Left lung (tissue), 10 donors: ENCODE data around the gene PTGES3. TPM values are rescaled to one million over a fixed set of nuclear protein-coding genes. Genes with fewer than 3 reads are reported as not detected.

Source experiments
- ATAC-seq: fragments of 200-7000 bp; cut with Tn5 transposase; one replicate; pipeline ENCODE4 v1.9.1; 2020; ENCODE audit warnings: moderate library complexity
- DNase-seq, 4 donors: peaks; one replicate each; pipeline ENCODE4 v3.0.0-alpha.2; 2013 to 2020
- H3K27ac ChIP-seq, 2 donors: fragments of 200-600 bp; sonication (generic) in 1 of 2; one replicate each; pipeline versions ENCODE4 v1.5.0 to v1.8.0; 2020 to 2021
- H3K27me3 ChIP-seq, 2 donors: fragments of 200-600 bp; sonication (generic) in 1 of 2; one replicate each; pipeline versions ENCODE4 v1.5.0 to v1.8.0; 2020 to 2021
- H3K36me3 ChIP-seq, 2 donors: fragments of 200-600 bp; sonication (generic) in 1 of 2; one replicate each; pipeline versions ENCODE4 v1.5.0 to v1.8.0; 2020 to 2021
- H3K4me1 ChIP-seq, 2 donors: fragments of 200-600 bp; one replicate each; pipeline ENCODE4 v1.8.0; 2021
- H3K4me3 ChIP-seq, 2 donors: fragments of 200-600 bp; sonication (generic) in 1 of 2; one replicate each; pipeline versions ENCODE4 v1.5.0 to v1.8.0; 2020 to 2021; ENCODE audit warnings: mild to moderate bottlenecking in 1 of 2
- H3K9me3 ChIP-seq, 2 donors: fragments of 200-600 bp; sonication (generic) in 1 of 2; one replicate each; pipeline versions ENCODE4 v1.5.0 to v1.8.0; 2020 to 2021
- intact Hi-C, 2 donors: fragments of 100-400 bp; cut with DNase I; formaldehyde crosslinking; loops; one replicate each; pipeline versions ENCODE4 v1.11.2 to v1.14.2; 2022
- polyA plus RNA-seq, 6 donors: library from polyadenylated mRNA; unstranded; fragments of 120-200 nt; gene quantifications; one replicate each; pipeline ENCODE4 v1.2.1, GENCODE V29; 2013; ENCODE audit not compliant: insufficient read length in 6 of 6
- total RNA-seq, 2 donors: library from RNA; stranded (reverse); fragmentation: NEBNext Ultra II Directional; extraction: Animal tissue kit (Norgen Biotek cat#: 25700); gene quantifications; one replicate each; pipeline ENCODE4 v1.2.1, GENCODE V29; 2021
- TF ChIP-seq, protein P1 (sequence below), 2 donors: fragments of 200-600 bp; sonication (generic) in 1 of 2; IDR thresholded peaks; one replicate each; pipeline versions ENCODE4 v1.5.0 to v1.8.0; 2021; ENCODE audit warnings: antibody characterized with exemption in 2 of 2
- donor health status: DM: no; HTN: yes; CAD: no.
- donor health status: DM: no; HTN: no; CAD: no.

PTGES3 gene
- total and polyA plus RNA-seq, 8 donors, result 164 to 303 (median 267) TPM

DNA sequence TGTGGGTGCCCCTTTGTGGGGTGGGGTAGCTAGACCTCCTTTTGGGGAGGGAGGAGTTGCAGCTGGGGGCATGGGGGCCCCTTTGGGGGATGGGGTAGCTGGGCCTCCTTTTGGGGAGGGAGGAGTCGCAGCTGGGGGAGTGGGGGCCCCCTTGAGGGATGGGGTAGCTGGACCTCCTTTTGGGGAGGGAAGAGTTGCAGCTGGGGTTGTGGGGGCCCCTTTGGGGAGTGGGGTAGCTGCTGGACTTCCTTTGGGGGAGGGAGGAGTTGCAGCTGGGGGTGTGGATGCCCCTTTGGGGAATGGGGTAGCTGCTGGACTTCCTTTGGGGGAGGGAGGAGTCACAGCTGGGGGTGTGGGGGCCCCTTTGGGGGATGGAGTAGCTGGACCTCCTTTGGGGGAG, 30.1 kb upstream of the PTGES3 start:
- Histone ChIP-seq H3K36me3 (peaks cover 10 to 70% of the 10 kb centered on the region in 2 donors), H3K27ac (no peak overlapping the region), H3K27me3 (no peaks in the 10 kb centered on the region), H3K9me3 (no peaks in the 10 kb centered on the region), H3K4me3 (no peak overlapping the region), H3K4me1 (peaks cover 14 to 84% of the 10 kb centered on the region in 2 donors)
- no peak for ATAC-seq
- intact Hi-C loops, result no loop called here
- DNase-seq, result peak in 1 of 4 donors; percentile 15
- TF ChIP-seq, protein P1, sequence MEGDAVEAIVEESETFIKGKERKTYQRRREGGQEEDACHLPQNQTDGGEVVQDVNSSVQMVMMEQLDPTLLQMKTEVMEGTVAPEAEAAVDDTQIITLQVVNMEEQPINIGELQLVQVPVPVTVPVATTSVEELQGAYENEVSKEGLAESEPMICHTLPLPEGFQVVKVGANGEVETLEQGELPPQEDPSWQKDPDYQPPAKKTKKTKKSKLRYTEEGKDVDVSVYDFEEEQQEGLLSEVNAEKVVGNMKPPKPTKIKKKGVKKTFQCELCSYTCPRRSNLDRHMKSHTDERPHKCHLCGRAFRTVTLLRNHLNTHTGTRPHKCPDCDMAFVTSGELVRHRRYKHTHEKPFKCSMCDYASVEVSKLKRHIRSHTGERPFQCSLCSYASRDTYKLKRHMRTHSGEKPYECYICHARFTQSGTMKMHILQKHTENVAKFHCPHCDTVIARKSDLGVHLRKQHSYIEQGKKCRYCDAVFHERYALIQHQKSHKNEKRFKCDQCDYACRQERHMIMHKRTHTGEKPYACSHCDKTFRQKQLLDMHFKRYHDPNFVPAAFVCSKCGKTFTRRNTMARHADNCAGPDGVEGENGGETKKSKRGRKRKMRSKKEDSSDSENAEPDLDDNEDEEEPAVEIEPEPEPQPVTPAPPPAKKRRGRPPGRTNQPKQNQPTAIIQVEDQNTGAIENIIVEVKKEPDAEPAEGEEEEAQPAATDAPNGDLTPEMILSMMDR (IDR thresholded peaks at IDR 0.05), result no peak

DNA sequence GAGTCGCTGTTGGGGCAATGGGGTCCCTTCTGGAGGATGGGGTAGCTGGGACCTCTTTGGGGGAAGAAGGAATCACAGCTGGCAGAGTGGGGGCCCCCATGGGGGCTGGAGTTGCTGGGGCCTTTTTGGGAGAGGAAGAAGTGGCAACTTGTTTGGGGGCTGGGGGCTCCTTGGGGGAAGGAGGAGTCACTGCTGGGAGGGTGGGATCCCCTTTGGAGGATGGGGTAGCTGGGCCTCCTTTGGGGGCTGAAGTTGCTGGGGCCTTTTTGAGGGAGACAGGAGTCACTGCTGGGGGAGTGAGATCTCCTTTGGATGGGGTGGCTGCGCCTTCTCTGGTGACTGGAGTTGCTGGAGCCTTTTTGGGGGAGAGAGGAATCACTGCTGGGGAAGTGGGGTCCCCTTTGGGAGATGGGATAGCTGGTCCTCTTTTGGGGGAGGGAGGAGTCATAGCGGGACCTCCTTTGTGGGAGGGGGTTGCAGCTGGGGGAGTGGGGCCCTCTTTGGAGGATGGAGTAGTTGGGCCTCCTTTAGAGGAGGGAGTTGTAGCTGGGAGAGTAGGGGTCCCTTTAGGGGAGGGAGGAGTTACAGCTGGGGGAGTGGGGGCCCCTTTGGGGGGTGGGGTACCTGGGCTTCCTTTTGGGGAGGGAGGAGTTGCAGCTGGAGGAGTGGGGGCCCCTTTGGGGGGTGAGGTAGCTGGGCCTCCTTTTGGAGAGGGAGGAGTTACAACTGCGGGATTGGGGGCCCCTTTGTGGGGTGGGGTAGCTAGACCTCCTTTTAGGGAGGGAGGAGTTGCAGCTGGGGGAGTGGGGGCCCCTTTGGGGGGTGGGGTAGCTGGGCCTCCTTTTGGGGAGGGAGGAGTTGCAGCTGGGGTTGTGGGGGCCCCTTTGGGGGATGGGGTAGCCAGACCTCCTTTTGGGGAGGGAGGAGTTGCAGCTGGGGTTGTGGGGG, 29.1 kb upstream of the PTGES3 start:
- DNase-seq, result peak in 1 of 4 donors; percentile 31
- H3K27me3 ChIP-seq, result no peaks in the 10 kb centered on the region
- peaks cover 5 to 75% of the 10 kb centered on the region in 2 donors for H3K4me1 ChIP-seq
- no peak overlapping the region for H3K27ac ChIP-seq
- no peak overlapping the region for H3K4me3 ChIP-seq
- no peaks in the 10 kb centered on the region for H3K9me3 ChIP-seq
- intact Hi-C loops, result no loop called here
- peaks cover 10 to 73% of the 10 kb centered on the region in 2 donors for H3K36me3 ChIP-seq
- TF ChIP-seq, protein P1 (IDR thresholded peaks at IDR 0.05), result no peak
- ATAC-seq, result no peak

DNA sequence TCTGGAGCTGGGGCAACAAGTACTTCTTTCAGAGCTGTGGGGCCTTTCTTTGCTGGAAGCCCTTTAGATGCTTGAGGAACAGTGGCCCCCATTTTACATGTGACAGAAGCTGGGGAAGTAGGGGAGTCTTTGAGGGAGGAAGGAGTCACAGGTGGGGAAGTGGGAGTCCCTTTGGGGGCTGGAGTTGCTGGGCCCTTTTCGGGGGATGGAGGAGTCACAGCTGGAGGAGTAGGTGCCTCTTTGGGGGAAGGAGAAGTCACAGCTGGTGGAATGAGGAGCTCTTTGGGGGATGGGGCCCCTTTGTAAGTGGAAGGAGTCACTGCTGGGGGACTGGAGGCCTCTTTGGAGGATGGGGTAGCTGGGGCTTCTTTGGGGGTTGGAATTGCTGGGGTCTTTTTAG, 28.4 kb upstream of the PTGES3 start:
- ATAC-seq (no peak), DNase-seq (no peak)
- peaks cover 10 to 76% of the 10 kb centered on the region in 2 donors for H3K36me3 ChIP-seq
- TF ChIP-seq, protein P1 (IDR thresholded peaks at IDR 0.05), result no peak
- H3K9me3 ChIP-seq, result no peaks in the 10 kb centered on the region
- H3K27ac ChIP-seq, result no peak overlapping the region
- H3K27me3 ChIP-seq, result no peaks in the 10 kb centered on the region
- intact Hi-C loops, result no loop called here
- peaks cover 0 to 67% of the 10 kb centered on the region in 2 donors for H3K4me1 ChIP-seq
- H3K4me3 ChIP-seq, result no peak overlapping the region

DNA sequence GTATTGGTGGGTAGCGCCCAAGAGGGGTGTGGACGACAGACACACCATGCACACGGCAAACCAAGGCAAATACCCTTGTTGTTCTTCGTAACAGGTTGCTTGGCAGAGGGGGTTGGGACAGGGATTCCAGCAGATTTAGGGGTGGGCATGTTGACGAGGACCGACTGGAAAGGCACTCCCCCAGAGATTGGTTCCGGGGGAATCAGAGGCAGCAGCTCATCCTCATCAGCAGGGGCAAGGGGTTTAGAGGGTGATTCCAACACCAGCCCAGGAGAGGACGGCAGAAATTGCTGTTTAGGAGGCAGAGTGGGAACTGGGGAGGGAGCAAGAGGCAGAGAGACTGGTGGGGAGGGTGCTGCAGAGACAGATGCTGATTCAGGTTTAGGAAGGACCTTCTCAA, 27.7 kb upstream of the PTGES3 start:
- Histone ChIP-seq H3K36me3 (peaks cover 10 to 80% of the 10 kb centered on the region in 2 donors), H3K27ac (no peak overlapping the region), H3K4me1 (peaks cover 0 to 61% of the 10 kb centered on the region in 2 donors), H3K27me3 (no peaks in the 10 kb centered on the region), H3K9me3 (no peaks in the 10 kb centered on the region), H3K4me3 (no peak overlapping the region)
- TF ChIP-seq, protein P1 (IDR thresholded peaks at IDR 0.05), result no peak
- intact Hi-C loops, result no loop called here
- no peak for ATAC-seq
- peak in 1 of 4 donors; percentile 24 for DNase-seq

DNA sequence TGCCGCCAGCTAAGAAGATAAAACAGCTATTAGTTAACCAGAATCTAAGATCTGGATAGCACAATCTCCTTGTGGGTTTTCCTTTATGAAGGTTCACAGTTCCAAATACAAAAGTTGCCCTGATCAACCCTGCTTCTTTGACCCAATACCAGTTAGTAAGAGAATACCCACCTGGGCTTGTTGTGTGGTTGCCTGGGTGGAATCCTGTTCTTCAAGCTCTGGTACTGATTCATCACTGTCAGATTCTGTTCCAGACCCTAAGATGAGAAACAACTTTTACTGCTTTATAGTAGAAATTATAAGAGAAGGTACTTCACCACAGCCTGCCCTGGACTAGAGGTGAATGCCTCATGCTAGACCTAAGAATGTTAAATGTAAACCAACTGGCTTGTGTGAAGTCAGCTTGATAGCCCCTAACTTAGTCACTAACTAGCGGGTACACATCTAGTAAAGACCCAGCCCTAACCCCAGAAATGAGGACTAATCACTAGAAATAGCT, 26.4 kb upstream of the PTGES3 start:
- H3K4me1 ChIP-seq, result peaks cover 0 to 48% of the 10 kb centered on the region in 2 donors
- ATAC-seq, result no peak
- H3K4me3 ChIP-seq, result no peak overlapping the region
- intact Hi-C loops, result no loop called here
- H3K27ac ChIP-seq, result no peak overlapping the region
- no peaks in the 10 kb centered on the region for H3K27me3 ChIP-seq
- H3K9me3 ChIP-seq, result no peaks in the 10 kb centered on the region
- TF ChIP-seq, protein P1 (IDR thresholded peaks at IDR 0.05), result no peak
- peaks cover 10 to 67% of the 10 kb centered on the region in 2 donors for H3K36me3 ChIP-seq
- no peak for DNase-seq
